MCF 10A (cell line): Measurements from ENCODE around the gene ZRSR2. TPM values are rescaled to one million over a fixed set of nuclear protein-coding genes. Genes with fewer than 3 reads are reported as not detected.
"Not testable (repeated sequence)": the region's sequence is repeated elsewhere in the genome, so short reads cannot be mapped to it uniquely, and the experiment has no call there.

Experiments
- BruUV-seq: library from RNA; stranded (reverse); fragments of 400-500 nt; replicated peaks from 2 replicates; lab custom pipeline; 2021; lab: Mats Ljungman, UMichigan
- CTCF ChIA-PET: fragments of 300-600 bp; sonication (Branson Sonifier 250); formaldehyde crosslinking; extraction: SDS; loops from one replicate; lab custom pipeline; 2021; ENCODE audit warnings: antibody characterized with exemption, inconsistent platforms; lab: Yijun Ruan, JAX
- POLR2A ChIA-PET: fragments of 300-600, 350-650 bp; sonication (Branson Sonifier 250); formaldehyde crosslinking; extraction: SDS; loops from one replicate; lab custom pipeline; 2020; ENCODE audit warnings: antibody characterized with exemption, inconsistent platforms; lab: Yijun Ruan, JAX
- DNase-seq: peaks from one replicate; pipeline ENCODE4 v3.0.0-alpha.2; 2018; ENCODE audit not compliant: unreplicated experiment
- H3K27ac Mint-ChIP-seq: one replicate; pipeline ENCODE4 v1.8.0; 2022; ENCODE audit warnings: mild to moderate bottlenecking, low read depth, mixed read lengths; ENCODE audit not compliant: unreplicated experiment
- H3K27me3 Mint-ChIP-seq: one replicate; pipeline ENCODE4 v1.8.0; 2022; ENCODE audit warnings: mixed read lengths; ENCODE audit not compliant: insufficient read depth, unreplicated experiment
- H3K36me3 Mint-ChIP-seq: one replicate; pipeline ENCODE4 v1.8.0; 2022; ENCODE audit warnings: mild to moderate bottlenecking, moderate library complexity, mixed read lengths; ENCODE audit not compliant: insufficient read depth, unreplicated experiment
- H3K4me1 Mint-ChIP-seq: one replicate; pipeline ENCODE4 v1.8.0; 2022; ENCODE audit warnings: mixed read lengths; ENCODE audit not compliant: insufficient read depth, unreplicated experiment
- H3K4me3 Mint-ChIP-seq: one replicate; pipeline ENCODE4 v1.8.0; 2022; ENCODE audit warnings: mild to moderate bottlenecking, moderate library complexity, mixed read lengths; ENCODE audit not compliant: unreplicated experiment
- H3K9me3 Mint-ChIP-seq: one replicate; pipeline ENCODE4 v1.8.0; 2022; ENCODE audit warnings: mixed read lengths; ENCODE audit not compliant: unreplicated experiment
- intact Hi-C: fragments of 100-400 bp; cut with micrococcal nuclease; formaldehyde crosslinking; loops from 2 replicates; pipeline ENCODE4 v1.14.1; 2022
- total RNA-seq: library from RNA; stranded (reverse); gene quantifications from 2 replicates; pipeline ENCODE4 v1.2.3, GENCODE V29; 2022
- TF ChIP-seq, protein P1 (sequence below): fragments of 200-600 bp; IDR thresholded peaks from one replicate; pipeline ENCODE4 v1.8.0; 2022; ENCODE audit warnings: antibody characterized with exemption, mild to moderate bottlenecking; ENCODE audit not compliant: unreplicated experiment

Gene ZRSR2
- total RNA-seq, 1 experiment from 2014 or later = 20.3 TPM

DNA sequence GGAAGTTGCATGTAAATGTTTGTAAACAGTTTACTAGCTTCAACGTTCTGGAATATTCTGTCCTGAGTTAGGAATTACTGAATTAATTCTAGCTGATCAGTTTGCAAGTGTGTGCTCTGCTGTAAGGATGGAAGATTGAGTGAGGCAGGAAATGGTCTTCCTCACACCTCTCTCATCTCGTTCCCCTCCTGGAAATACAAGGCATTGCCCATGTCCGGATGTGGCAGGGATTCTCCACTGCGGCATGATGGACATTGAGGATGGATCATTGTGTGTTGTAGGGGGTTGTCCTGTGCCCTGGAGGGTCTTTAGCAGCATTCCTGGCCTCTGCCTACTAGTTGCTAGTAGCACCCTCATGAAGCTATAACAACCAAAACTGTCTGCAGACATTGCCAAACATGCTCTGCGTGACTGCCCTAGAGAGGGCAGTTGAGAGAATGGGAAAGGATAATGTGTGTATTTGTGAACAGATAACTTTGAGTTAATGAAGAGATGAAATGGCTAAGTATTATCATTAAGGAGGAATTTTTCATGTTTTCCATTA, 39.6 kb upstream of the ZRSR2 start:
- Mint-ChIP-seq H3K27me3 (no peaks in the 10 kb centered on the region), H3K4me3 (no peak overlapping the region), H3K9me3 (no peaks in the 10 kb centered on the region), H3K4me1 (peaks cover 4% of the 10 kb centered on the region), H3K36me3 (no peaks in the 10 kb centered on the region), H3K27ac (no peak overlapping the region)
- BruUV-seq = no TSS peak
- intact Hi-C loops = no loop called here
- TF ChIP-seq, protein P1, sequence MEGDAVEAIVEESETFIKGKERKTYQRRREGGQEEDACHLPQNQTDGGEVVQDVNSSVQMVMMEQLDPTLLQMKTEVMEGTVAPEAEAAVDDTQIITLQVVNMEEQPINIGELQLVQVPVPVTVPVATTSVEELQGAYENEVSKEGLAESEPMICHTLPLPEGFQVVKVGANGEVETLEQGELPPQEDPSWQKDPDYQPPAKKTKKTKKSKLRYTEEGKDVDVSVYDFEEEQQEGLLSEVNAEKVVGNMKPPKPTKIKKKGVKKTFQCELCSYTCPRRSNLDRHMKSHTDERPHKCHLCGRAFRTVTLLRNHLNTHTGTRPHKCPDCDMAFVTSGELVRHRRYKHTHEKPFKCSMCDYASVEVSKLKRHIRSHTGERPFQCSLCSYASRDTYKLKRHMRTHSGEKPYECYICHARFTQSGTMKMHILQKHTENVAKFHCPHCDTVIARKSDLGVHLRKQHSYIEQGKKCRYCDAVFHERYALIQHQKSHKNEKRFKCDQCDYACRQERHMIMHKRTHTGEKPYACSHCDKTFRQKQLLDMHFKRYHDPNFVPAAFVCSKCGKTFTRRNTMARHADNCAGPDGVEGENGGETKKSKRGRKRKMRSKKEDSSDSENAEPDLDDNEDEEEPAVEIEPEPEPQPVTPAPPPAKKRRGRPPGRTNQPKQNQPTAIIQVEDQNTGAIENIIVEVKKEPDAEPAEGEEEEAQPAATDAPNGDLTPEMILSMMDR = no peak
- DNase-seq = no peak
- POLR2A ChIA-PET = interaction anchor here (0.7 kb wide), 1 partner anchor 68 kb away, joined by 6 read pairs; no protein-coding TSS in a partner anchor
- CTCF ChIA-PET = interaction anchor here (0.7 to 1.5 kb wide), 3 partner anchors 10 to 63 kb away, joined by 3 to 5 read pairs (median 5); no protein-coding TSS in a partner anchor

DNA sequence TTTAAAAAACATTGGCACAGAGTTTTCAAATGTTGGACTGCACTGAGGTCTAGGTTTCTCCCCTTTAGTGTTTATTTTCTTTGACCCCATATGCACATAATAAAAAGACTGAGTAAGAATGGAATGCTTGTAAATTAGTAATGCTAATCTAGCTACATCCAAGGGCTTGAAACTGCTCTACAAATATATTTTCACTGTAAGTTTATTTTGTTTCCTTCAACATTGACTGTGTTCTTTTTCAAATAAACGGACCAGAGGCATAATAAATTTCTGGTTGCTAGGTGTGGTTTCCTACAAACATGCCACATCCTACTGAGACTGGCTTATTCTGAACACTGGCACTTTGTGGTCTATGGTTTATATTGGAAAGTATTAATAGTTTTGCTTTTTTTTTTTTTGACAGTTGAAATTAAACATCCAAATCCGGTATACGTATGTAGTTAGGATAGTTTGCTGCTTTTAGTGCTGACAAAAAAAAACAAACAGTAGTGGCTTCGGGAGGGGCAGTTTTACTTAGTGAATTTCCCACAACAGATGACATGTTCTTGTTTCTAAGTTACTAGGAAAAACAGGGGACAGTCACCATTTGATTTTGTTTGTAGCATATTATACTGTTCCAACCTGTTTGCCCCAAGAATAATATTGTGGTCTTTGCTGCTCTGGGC, 39.0 kb upstream of the ZRSR2 start:
- DNase-seq = no peak
- TF ChIP-seq, protein P1 = no peak
- ChIA-PET POLR2A (no interaction called here), CTCF (no interaction called here)
- Mint-ChIP-seq H3K4me1 (peaks cover 4% of the 10 kb centered on the region), H3K36me3 (no peaks in the 10 kb centered on the region), H3K27ac (no peak overlapping the region), H3K9me3 (no peaks in the 10 kb centered on the region), H3K27me3 (no peaks in the 10 kb centered on the region), H3K4me3 (no peak overlapping the region)
- no TSS peak for BruUV-seq
- intact Hi-C loops = no loop called here

- TF ChIP-seq, protein P1 = no peak
- intact Hi-C loops = no loop called here
- no TSS peak for BruUV-seq
- no peak for DNase-seq
- H3K27ac Mint-ChIP-seq = no peak overlapping the region
- POLR2A ChIA-PET = no interaction called here
- CTCF ChIA-PET = interaction anchor here (0.6 to 0.7 kb wide), 2 partner anchors 35 to 50 kb away, joined by 3 read pairs; partner anchors contain the start of gene ZRSR2
- H3K36me3 Mint-ChIP-seq = peaks cover 4% of the 10 kb centered on the region
- peaks cover 2% of the 10 kb centered on the region for H3K4me1 Mint-ChIP-seq
- H3K9me3 Mint-ChIP-seq = no peaks in the 10 kb centered on the region
- no peaks in the 10 kb centered on the region for H3K27me3 Mint-ChIP-seq
- H3K4me3 Mint-ChIP-seq = no peak overlapping the region
Measured at GRCh38 chrX:15755091-15755490, 35.2 kb upstream of the ZRSR2 start.

DNA sequence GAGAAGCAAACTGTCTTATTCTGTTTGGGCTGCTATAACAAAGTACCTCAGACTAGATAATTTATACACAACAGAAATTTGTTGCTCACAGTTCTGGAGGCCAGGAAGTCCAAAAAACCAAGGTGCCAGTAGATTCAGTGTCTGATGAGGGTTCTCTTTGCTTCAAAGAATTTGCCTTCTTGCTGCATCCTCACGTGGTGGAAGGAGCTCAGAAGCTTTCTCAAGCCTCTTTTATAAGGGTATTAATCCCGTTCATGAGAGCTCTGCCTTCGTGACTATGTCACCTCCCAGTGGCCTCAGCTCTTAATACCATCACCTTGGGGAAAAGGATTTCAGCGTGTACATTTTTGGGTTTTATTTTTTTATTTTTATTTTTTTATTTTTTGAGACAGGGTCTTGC, 32.1 kb upstream of the ZRSR2 start:
- ChIA-PET POLR2A (interaction anchor here (1.0 kb wide), 1 partner anchor 26 kb away, joined by 4 read pairs; no protein-coding TSS in a partner anchor), CTCF (interaction anchor here (1.0 to 1.3 kb wide), 2 partner anchors 71 to 678 kb away, joined by 3 to 4 read pairs; no protein-coding TSS in a partner anchor)
- no TSS peak for BruUV-seq
- Mint-ChIP-seq H3K4me3 (no peak overlapping the region), H3K9me3 (no peaks in the 10 kb centered on the region), H3K36me3 (peaks cover 4% of the 10 kb centered on the region), H3K27me3 (no peaks in the 10 kb centered on the region), H3K4me1 (no peaks in the 10 kb centered on the region), H3K27ac (no peak overlapping the region)
- intact Hi-C loops = no loop called here
- no peak for DNase-seq
- TF ChIP-seq, protein P1 = no peak

- not testable (repeated sequence) for H3K4me3 Mint-ChIP-seq, H3K4me1 Mint-ChIP-seq, DNase-seq, H3K27ac Mint-ChIP-seq, H3K9me3 Mint-ChIP-seq, H3K27me3 Mint-ChIP-seq, BruUV-seq
- intact Hi-C loops = loop anchor here (10.0 kb wide), 2 partner anchors 215 to 915 kb away; no protein-coding TSS in a partner anchor
- ChIA-PET CTCF (interaction anchor here (0.9 to 1.3 kb wide), 4 partner anchors 11 to 1123 kb away, joined by 3 to 7 read pairs (median 5); no protein-coding TSS in a partner anchor), POLR2A (interaction anchor here (0.6 to 1.7 kb wide), 2 partner anchors 14 to 21 kb away, joined by 3 read pairs; no protein-coding TSS in a partner anchor)
- H3K36me3 Mint-ChIP-seq = peaks cover 11% of the 10 kb centered on the region
Measured at GRCh38 chrX:15759886-15760285, 30.4 kb upstream of the ZRSR2 start.
